ENCODE measurements around the gene BACE1-AS. TPM values are rescaled to one million over a fixed set of nuclear protein-coding genes. Genes with fewer than 3 reads are reported as not detected.
"Not testable (repeated sequence)": the region's sequence is repeated elsewhere in the genome, so short reads cannot be mapped to it uniquely, and the experiment has no call there.

The BACE1-AS gene
- 10 to 100 TPM in 8 of 10 donors, 1 to 10 TPM in 2; 8.7 to 17.1 (median 13.2) TPM for polyA plus RNA-seq (ENCODE audit: insufficient read length in 10 of 10)
- long read RNA-seq, donor 1, transcript BACE1-AS-202 (1 exons, 774 nt) = major isoform, 5 of 10 reads
- long read RNA-seq, donor 1, partial matches to known transcripts = 0 of 10 reads
- long read RNA-seq, donor 1, other reads (novel, unspliced or antisense) = 5 of 10 reads
- long read RNA-seq, donor 2, partial matches to known transcripts = 0 of 4 reads
- long read RNA-seq, donor 2, other reads (novel, unspliced or antisense) = 0 of 4 reads
- long read RNA-seq, donor 3 = 0 reads
- long read RNA-seq, donor 4, partial matches to known transcripts = 0 of 3 reads
- long read RNA-seq, donor 4, other reads (novel, unspliced or antisense) = 0 of 3 reads
- long read RNA-seq, donor 5, partial matches to known transcripts = 0 of 1 reads
- long read RNA-seq, donor 5, other reads (novel, unspliced or antisense) = 0 of 1 reads
- long read RNA-seq, donor 6, transcript BACE1-AS-202 (1 exons, 774 nt) = major isoform, 9 of 9 reads
- long read RNA-seq, donor 6, partial matches to known transcripts = 0 of 9 reads
- long read RNA-seq, donor 6, other reads (novel, unspliced or antisense) = 0 of 9 reads
- long read RNA-seq, donor 7, partial matches to known transcripts = 0 of 2 reads
- long read RNA-seq, donor 7, other reads (novel, unspliced or antisense) = 0 of 2 reads
- long read RNA-seq, donor 8, partial matches to known transcripts = 0 of 3 reads
- long read RNA-seq, donor 8, other reads (novel, unspliced or antisense) = 0 of 3 reads
- long read RNA-seq, donor 9, partial matches to known transcripts = 0 of 1 reads
- long read RNA-seq, donor 9, other reads (novel, unspliced or antisense) = 0 of 1 reads

DNA sequence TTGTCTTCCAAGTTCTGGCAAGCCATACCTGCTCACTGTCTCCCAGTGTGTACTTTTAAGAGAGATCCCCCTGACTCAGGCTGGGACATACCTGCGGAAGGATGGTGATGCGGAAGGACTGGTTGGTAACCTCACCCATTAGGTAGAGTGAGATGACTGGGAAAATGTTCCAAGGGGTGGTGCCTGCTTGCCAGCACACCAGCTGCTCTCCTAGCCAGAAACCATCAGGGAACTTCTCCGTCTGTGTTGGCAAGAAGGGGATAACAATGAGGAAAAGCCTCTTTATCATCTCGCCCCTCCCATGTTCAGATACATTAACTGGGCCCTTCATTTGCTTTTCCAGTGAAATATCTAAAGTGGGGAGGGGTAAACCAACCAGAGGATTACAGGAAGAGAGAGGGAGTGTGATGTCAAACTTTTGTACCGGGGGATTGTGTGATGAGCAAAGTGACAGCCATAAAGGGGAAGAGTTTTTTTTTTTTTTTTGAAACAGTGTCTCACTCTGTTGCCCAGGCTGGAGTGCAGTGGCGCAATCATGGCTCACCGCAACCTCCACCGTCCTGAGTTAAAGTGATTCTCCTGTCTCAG, at the start of gene BACE1-AS:
BACE1-AS (plus strand) TSS at position 538 of the 588 bp plus-strand sequence.
- no peak for DNase-seq

DNA sequence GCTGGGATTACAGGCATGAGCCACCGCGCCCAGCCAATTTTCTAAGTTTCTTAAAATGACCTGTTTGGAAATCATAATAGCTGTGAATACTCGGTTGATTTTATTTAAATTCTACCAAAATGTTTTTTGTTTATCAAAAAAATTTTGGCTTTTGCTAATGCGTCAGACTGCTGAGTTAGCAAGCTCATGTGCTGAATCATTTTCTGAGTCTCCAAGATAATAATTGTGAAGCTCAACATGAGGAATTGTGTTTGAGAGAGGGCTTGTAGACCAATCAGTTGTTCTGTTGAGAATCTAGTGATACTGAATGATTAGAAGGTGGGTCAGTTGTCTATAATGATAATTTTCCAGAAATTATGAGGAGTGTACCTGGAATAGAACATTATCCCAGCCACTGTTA, 42.8 kb upstream of the BACE1-AS start:
- no peak for DNase-seq

DNA sequence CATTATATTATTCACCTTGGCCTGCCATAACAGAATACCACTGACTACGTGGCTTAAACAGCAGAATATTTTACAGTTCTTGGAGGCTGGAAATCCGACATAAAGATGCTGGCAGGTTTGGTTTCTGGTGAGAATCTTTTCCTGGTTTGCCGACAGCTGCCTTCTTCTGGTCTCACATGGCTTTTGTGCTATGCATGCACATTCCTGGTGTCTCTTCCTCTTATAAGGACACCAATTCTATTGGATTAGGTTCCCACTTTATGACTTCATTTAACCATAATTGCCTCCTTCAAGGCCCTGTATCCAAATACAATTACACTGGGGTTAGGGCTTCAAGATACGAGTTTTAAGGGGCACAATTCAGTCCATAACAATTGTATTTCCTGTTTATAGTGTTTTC, 41.6 kb upstream of the BACE1-AS start:
- DNase-seq = no peak

DNA sequence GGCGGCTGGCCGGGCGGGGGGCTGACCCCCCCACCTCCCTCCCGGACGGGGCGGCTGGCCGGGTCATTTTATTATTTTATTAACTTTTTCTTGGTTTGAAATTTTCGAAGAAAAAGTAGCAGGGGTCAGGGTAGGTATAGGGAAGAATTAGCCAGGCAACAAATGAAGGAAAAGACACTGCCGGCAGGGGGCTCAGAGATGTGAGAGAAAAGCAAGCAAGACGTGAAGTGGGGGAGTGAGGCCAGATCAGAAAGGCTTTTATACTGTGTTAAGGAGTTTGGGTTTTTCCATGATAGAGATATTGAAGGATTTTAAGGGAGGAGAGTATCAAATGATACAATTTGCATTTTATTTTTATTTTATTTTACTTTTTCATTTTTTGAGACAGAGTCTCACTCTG, 39.6 kb upstream of the BACE1-AS start:
- no peak for DNase-seq

DNA sequence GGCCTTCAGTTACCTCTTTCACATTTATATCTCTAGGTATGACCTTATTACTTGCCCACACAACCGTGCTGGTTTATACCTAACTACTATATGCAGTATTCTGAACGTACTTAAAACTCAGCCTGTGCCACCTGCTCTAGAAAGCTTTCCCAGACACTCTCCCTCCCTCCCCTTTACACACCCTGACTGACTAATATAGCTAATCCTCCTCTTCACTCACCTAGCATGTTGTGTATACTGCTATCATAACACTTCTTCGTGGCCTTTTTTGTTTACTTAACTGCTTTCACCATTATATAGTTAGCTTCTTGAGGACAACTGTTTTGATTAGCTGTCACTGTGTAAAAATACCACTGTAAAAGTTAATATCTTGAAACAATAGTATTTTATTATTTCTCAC, 35.2 kb upstream of the BACE1-AS start:
- no peak for DNase-seq

DNA sequence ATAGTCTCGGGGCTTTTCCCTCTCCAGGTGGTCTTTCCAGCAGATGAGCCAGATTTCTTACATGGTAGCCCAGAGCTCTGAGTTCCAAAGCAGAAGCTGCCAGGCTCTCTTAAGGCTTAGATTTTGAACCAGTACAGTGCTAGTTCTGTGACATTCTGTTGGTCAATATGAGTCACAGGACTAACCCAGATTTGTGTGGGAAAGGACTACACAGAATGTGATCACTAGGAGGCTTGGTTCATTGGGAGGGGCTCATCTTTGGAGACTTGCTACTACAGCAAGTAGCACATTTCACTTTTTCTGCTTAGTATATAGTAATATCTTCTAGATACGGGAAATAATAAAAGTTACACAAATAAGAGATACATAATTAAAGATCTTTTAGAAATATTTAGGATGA, 34.6 kb upstream of the BACE1-AS start:
- DNase-seq = no peak

DNA sequence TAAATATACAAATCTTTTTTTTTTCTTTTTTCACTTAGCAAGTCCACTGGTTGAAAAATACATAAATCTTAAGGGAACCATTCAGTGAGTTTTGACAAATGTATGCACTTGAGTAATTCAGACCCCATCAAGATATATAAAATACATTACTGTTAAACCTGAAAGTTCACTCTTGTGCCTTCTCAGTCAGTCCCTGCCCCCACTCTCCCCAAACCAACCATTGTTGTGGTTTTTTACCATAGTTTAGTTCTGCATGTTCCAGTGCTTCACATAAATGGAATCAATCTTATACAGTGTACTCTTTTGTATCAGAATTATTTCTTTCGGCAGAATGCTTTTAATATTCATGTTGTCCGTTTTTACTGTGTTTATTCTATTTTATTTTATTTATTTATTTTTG, 32.6 kb upstream of the BACE1-AS start:
- DNase-seq = no peak

DNA sequence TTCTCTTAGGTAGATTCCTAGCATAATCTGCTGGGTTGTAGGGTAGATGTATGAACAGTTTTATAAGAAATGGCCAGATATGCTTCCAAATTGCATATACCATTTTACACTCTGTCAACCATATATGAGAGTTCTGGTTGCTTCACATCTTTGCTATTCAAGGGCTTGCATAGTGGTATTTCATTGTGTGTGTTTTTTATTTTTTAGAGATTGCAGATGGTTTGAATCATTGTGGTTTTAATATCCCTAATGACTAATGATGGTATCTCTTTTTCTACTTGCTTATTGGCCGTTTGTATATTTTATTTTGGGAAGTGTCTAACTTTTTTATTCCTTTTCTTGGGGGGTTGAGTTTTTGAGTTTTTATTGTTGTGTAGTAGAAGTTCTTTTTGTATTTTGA, 31.7 kb upstream of the BACE1-AS start:
- peak in 1 of 3 donors; percentile 57 for DNase-seq

DNA sequence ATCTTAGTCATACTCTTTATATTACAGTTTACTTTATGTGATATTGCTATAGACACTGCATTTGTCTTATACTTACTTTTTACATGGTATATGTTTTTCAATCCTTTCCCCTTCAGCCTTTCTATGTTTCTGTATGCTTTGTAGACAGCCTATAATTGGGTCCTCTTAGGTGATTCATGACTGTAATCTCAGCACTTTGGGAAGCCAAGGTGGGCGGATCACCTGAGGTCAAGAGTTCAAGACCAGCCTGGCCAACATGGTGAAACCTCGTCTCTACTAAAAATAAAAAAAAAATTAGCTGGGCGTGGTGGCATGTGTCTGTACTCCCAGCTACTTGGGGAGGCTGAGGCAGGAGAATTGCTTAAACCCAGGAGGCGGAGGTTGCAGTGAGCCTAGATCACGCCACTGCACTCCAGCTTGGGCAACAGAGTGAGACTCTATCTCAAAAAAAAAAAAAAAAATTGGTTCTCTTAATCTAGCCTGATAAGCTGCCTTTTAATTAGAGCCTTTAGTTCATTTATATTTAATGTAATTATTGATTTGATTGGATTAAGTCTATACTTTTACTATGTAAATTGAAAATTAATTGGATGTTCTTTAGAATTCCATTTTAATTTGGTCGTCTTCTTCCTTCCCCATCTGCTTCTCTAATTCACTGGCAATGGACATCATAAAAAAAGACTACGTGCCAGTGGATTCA, 26.4 kb upstream of the BACE1-AS start:
- not testable (repeated sequence) for DNase-seq

DNA sequence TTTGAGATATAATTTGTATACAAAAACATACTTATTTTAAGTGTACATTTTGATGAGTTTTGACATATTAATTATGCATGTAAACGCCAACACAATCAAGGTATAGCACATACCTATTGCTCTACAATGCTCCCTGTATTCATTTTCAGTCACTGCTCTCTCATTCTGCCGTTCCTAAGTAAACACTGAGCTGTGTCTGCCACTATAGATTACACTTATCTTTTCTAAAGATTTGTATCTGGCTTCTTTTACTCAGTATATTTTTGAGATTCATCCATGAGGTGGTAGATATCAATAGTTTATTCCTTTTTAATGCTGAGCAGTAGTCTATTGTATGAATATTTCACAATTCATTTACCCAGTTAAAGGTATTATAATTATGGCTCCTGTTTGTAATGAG, 25.4 kb upstream of the BACE1-AS start:
- no peak for DNase-seq

DNA sequence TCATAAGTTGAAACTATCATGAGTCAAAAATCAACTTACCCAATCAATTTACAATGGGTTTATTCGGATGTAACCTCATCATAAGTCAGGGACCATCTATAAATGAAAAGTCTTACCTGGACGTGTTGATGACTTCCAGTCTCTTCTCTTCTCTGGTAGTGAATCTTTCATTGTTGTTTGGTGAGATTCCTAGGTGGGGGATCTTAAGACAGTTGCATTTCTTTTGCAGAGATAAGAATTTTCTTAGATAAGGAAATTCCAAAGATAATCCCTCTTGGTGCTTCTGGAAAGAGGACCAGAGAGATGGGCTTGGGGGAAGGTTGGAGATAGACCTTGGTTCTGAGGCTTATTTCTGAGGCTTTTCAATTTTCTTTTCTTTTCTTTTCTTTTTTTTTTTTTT, 21.3 kb upstream of the BACE1-AS start:
- DNase-seq = no peak

DNA sequence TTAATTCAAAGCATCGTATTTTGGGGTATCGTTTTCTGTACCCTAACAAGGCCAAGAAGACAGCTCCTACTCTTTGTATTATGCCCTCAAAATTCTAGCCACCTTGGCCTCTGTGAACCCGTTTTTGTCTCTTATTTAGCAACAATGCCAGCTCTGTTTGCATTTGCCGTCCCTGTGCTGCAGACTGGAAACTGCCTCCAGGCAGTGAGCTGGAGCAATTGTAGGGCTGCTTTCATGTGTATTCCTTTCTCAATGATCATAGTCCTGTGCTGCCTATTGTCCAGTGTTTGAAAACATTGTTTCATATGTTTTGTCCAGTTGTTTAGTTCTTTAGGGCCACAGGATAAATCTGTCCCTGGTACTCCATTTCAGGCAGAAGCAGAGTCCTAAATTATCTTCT, 19.9 kb upstream of the BACE1-AS start:
- no peak for DNase-seq

DNA sequence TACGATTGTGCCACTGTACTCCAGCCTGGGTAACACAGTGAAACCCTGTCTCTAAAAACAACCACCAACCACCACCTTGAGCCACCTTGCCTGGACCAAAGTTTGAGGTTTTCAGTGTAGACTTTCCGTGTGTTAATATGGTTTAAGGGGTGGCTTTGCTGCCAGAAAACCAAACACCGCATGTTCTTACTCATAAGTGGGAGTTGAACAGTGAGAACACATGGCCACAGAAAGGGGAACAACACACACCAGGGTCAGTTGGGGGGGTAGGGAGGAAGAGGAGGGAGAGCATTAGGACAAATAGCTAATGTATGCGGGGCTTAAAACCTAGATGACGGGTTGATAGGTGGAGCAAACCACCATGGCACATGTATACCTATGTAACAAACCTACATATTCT, 19.0 kb upstream of the BACE1-AS start:
- DNase-seq = not testable (repeated sequence)

DNA sequence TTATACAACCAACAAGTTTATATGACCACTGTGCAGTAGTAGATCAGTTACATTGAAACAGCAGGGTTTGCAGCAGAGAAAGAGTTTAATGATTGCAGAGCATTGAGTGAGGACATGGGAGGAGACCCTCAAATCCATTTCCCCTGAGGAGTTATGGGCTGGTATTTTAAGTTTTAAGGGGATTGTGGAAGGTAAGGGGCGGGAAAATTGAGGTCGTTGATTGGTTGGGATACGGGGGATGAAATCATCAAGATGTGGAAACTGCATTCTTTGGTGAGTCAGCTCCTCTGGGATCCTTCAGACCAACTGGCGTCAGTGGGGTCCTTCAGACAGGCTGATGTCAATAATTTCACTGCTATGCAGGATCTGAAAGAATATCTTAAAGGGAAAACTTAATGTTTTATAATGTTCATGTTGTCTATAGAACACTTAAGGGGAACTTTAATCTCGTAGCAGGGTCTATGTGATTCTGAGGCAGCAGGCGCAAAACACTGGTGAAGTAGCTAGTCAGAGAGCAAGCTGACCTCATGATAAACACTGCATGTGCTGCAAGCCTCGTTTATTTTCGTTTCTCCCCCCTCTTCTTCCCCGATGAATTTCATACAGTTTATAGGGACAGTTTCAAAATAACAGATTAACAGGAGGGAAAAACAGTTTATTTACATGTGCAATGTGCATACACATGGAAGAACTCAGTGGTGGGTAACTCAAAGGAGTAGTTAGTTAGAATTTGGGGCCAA, 17.4 kb upstream of the BACE1-AS start:
- peak in 1 of 3 donors; percentile 84 for DNase-seq

DNA sequence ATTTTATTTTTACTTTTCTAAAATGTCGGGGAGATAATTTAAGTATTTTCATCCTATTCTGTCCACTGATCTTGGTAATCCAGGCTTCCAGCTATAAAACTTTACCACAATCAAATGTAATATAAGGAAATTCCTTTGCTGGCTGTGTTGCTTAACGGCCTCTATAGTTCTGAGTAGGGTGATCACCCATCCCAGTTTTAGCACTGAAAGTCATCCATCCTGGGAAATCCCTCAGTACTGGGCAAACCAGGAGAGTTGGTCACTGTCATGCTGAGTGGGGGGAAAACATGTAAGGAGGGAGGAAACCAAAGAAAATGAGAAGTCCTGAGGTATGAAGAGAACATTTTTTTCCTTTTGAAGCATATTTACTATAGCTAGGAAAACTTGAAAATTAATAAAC, 12.8 kb upstream of the BACE1-AS start:
- no peak for DNase-seq

DNA sequence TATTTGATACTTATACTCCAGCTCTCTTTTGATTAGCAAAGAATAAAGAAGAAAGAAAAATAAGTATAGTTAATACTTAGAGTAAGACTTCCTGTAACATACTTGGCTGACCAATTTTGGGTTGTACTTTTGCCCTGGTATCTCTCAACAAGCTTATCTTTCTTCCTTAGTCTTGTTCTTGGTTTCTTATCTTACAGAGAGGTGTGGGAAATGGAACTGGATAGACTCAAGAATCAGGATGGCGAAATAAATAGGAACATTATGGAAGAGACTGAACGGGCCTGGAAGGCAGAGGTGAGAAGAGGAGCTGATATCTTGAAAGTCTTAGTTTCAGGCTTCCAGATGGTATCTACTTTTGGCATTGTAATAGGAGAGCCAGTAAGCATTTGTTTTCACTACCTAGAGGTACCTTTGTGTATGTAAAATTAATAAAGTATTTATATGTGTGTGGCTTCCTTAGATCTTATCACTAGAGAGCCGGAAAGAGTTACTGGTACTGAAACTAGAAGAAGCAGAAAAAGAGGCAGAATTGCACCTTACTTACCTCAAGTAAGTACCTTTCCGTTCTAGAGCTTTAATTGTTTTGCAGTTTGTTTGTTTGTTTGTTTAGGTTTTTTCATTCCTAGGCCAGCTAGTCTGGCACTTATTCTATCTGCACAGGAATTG, 11.3 kb upstream of the BACE1-AS start:
- no peak for DNase-seq

DNA sequence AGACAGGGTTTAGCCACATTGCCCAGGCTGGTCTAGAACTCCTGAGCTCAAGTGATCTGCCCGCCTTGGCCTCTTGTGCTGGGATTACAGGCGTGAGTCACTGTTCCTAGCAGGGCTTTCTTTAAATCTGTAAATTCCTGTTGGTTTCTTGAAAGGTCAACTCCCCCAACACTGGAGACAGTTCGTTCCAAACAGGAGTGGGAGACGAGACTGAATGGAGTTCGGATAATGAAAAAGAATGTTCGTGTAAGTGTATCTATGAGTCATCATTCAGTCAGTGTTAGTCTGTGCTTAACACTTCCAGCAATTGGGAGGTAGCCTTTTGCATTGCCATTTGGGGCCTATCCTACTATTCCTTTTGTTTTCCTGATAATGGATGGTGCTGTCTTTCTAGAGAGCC, 10.0 kb upstream of the BACE1-AS start:
- DNase-seq = peak in 1 of 3 donors; percentile 96

DNA sequence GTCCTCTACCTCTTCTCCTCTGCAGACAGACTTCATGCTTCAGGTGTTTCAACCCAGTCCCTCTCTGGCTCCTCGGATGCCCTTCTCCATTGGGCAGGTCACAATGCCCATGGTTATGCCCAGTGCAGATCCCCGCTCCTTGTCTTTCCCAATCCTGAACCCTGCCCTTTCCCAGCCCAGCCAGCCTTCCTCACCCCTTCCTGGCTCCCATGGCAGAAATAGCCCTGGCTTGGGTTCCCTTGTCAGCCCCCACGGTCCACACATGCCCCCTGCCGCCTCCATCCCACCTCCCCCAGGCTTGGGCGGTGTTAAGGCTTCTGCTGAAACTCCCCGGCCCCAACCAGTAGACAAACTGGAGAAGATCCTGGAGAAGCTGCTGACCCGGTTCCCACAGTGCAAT, 9.3 kb upstream of the BACE1-AS start:
- DNase-seq = no peak

DNA sequence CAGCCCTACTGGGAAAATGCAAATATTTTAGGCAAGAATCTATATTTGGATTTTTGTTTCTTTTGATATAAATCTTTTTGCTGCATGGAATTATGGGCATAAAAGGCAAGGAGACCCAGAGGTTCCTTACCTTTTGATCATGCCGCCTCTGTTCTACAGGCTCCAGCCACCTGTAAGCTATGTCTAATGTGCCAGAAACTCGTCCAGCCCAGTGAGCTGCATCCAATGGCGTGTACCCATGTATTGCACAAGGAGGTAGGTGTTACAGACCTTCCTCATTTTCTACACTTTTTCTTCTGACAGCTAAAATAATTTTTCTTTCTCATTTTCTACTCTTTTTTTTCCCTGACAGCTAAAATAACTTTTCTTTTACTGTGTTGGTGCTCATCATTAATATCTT, 8.2 kb upstream of the BACE1-AS start:
- DNase-seq = no peak

DNA sequence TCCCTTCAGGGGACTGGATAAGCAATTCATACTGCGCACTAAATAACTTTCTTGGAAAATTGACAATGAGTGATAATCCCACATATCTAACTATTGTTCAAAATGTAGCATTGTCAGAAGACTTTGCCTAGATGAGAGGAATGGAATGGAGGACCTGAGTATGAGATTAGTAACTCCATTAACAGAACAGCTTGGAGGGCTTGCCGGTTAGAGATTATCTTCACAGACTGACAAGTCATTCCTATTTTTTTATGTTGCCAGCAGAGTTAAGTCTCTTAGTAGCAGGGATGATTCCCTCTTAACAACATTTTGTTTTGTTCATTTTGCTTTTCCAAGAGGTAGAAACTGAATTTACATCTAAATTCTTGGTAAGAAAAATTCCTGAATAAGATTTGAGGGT, 7.1 kb upstream of the BACE1-AS start:
- DNase-seq = no peak

DNA sequence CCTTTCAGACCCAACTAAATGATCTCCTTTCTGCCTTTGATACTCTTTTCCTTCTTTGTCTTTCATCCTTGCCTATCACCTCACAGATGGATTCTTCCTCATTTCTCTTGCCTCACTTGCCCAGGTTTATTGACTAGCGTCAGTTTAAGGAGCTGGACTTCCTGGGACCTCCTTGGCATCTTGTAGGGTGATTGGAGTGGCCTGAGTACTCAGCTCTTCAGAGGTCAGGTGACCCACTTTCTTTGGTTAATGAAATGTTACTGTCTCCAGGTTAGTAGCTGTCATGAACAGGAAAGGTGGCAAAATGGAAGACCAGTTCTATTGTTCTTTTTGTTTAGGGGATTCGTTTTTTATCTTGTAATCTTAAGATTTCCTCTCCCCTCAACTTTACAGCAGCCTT, 4.6 kb upstream of the BACE1-AS start:
- DNase-seq = no peak

All from muscle of back (tissue), 13 donors.